ENCODE data around the gene AASDH.
"Not testable (repeated sequence)": the region's sequence is repeated elsewhere in the genome, so short reads cannot be mapped to it uniquely, and the experiment has no call there.

The AASDH gene

GRCh38 chr4:56389558-56389957, 2.3 kb upstream of the AASDH start:
- no peak for DNase-seq (ENCODE audit: low spot score)

GRCh38 chr4:56388306-56388705, 1.0 kb upstream of the AASDH start:
- no peak for DNase-seq (ENCODE audit: low spot score)

- no peak for DNase-seq (ENCODE audit: low spot score)
Observed at GRCh38 chr4:56386091-56386490, 1.2 kb downstream of the AASDH start.

GRCh38 chr4:56375458-56375857, 11.8 kb downstream of the AASDH start:
- DNase-seq (ENCODE audit: low spot score) = no peak

GRCh38 chr4:56374956-56375355, 12.3 kb downstream of the AASDH start:
- no peak for DNase-seq (ENCODE audit: low spot score)

GRCh38 chr4:56372774-56373173, 14.5 kb downstream of the AASDH start:
- no peak for DNase-seq (ENCODE audit: low spot score)

- DNase-seq (ENCODE audit: low spot score) = no peak
Observed at GRCh38 chr4:56371426-56372220, 15.7 kb downstream of the AASDH start.

GRCh38 chr4:56370377-56370776, 16.9 kb downstream of the AASDH start:
- no peak for DNase-seq (ENCODE audit: low spot score)

- DNase-seq (ENCODE audit: low spot score) = not testable (repeated sequence)
Observed at GRCh38 chr4:56362981-56363380, 24.3 kb downstream of the AASDH start.

GRCh38 chr4:56360071-56360470, 27.2 kb downstream of the AASDH start:
- DNase-seq (ENCODE audit: low spot score) = no peak

- DNase-seq (ENCODE audit: low spot score) = no peak
Observed at GRCh38 chr4:56356650-56357049, 30.6 kb downstream of the AASDH start.

- DNase-seq (ENCODE audit: low spot score) = peak; percentile 59
Observed at GRCh38 chr4:56348576-56348975, 38.7 kb downstream of the AASDH start.

GRCh38 chr4:56345458-56345857, 41.8 kb downstream of the AASDH start:
- DNase-seq (ENCODE audit: low spot score) = no peak

GRCh38 chr4:56342746-56343145, 44.5 kb downstream of the AASDH start:
- DNase-seq (ENCODE audit: low spot score) = no peak

- no peak for DNase-seq (ENCODE audit: low spot score)
Observed at GRCh38 chr4:56330691-56331090, 56.6 kb downstream of the AASDH start.

GRCh38 chr4:56326363-56326762, 60.9 kb downstream of the AASDH start:
- DNase-seq (ENCODE audit: low spot score) = no peak

GRCh38 chr4:56324011-56324610, 63.2 kb downstream of the AASDH start:
- no peak for DNase-seq (ENCODE audit: low spot score)

- peak; percentile 54 for DNase-seq (ENCODE audit: low spot score)
Observed at GRCh38 chr4:56323327-56323726, 64.0 kb downstream of the AASDH start.

GRCh38 chr4:56321251-56321650, 66.0 kb downstream of the AASDH start:
- no peak for DNase-seq (ENCODE audit: low spot score)

- DNase-seq (ENCODE audit: low spot score) = no peak
Observed at GRCh38 chr4:56320293-56320692, 67.0 kb downstream of the AASDH start.

- DNase-seq (ENCODE audit: low spot score) = no peak
Observed at GRCh38 chr4:56318555-56318954, 68.7 kb downstream of the AASDH start.

- no peak for DNase-seq (ENCODE audit: low spot score)
Observed at GRCh38 chr4:56317749-56318148, 69.5 kb downstream of the AASDH start.

- no peak for DNase-seq (ENCODE audit: low spot score)
Observed at GRCh38 chr4:56316011-56316650, 71.2 kb downstream of the AASDH start.

Data from globus pallidus (tissue), 1 donor.